ENCODE measurements around the gene PLB1.

DNA sequence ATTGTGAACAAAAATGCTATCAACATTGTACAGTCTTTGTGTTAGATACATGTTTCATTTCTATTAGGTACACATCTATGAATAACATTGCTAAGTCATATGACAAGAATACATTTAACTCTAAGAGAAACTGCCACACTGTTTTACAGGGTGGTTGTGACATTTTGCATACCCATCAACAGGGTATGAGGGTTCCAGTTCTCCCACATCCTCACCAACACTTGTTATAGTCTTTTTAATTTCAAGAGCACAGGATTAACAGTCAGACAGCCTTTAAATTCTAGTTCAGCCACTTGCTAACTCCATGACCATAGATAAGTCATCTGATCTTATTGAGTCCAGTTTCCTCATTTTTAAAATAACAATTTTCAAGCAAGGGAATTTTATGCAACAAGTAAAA lies 163.3 kb downstream of the PLB1 start:
- TF ChIP-seq, protein P1, sequence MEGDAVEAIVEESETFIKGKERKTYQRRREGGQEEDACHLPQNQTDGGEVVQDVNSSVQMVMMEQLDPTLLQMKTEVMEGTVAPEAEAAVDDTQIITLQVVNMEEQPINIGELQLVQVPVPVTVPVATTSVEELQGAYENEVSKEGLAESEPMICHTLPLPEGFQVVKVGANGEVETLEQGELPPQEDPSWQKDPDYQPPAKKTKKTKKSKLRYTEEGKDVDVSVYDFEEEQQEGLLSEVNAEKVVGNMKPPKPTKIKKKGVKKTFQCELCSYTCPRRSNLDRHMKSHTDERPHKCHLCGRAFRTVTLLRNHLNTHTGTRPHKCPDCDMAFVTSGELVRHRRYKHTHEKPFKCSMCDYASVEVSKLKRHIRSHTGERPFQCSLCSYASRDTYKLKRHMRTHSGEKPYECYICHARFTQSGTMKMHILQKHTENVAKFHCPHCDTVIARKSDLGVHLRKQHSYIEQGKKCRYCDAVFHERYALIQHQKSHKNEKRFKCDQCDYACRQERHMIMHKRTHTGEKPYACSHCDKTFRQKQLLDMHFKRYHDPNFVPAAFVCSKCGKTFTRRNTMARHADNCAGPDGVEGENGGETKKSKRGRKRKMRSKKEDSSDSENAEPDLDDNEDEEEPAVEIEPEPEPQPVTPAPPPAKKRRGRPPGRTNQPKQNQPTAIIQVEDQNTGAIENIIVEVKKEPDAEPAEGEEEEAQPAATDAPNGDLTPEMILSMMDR (IDR thresholded peaks at IDR 0.05; ENCODE audit: low read length): no peak
- no peak for TF ChIP-seq EZH2 (IDR thresholded peaks at IDR 0.05; ENCODE audit: borderline replicate concordance, low read length)

Measured in OCI-LY1 (cell line).